HG03175 (cell line): ENCODE results near the gene ZPBP2.

Experiments
- ATAC-seq: cut with Tn5 transposase; IDR thresholded peaks from one replicate; pipeline ENCODE4 v1.9.1; 2021; ENCODE audit warnings: mild to moderate bottlenecking, moderate library complexity; ENCODE audit not compliant: unreplicated experiment

Gene ZPBP2

DNA sequence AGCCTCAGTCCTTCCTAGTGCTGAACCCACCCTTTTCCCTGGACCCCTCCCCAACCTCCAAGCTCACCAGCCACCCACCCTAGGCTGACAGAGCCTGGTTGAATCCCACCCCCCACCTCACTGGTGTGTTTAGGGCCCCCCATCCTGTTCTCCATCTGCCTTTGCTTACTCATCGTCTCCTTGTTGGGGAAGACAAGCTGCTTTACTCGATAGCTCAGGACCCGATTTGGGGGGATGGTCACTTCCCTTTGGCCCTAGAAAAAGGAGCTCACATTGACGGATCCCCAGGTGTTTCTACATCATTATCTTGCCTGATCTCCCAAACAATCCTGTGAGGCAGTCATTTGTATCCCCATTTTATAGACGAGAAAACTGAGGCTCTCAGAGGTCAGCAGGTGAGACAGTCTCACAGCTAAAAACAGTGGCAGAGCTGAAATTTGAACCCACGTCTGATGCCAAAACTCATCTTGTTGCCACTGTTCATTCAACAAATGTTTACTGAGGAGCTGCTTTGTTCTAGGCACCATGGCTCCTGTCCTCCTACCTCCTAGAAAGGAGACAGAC, 40.9 kb downstream of the ZPBP2 start:
- no peak for ATAC-seq

DNA sequence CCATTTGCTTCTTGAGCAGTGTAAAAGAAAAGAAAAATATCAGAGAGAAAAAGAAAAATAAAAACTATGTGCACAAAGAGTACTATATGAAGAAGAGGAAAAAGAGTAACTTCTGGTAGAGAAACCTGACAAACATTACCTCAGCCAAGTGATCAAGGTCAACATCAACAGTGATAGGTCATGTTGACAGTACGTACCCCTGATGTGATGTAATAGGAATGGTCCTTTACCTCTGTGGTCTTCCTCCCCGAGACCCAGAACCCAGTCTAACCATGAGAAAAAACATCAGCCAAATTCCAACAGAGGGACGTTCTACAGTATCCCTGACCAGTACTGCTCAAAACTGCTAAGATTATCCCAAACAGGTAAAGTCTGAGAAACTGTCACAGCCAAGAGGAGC, 46.0 kb downstream of the ZPBP2 start:
- no peak for ATAC-seq

GRCh38 chr17:39915559-39915958, 47.6 kb downstream of the ZPBP2 start:
- ATAC-seq: no peak

- ATAC-seq: no peak
Measured at GRCh38 chr17:39916918-39917317, 48.9 kb downstream of the ZPBP2 start.

- ATAC-seq: no peak
Measured at GRCh38 chr17:39919087-39919683, 51.2 kb downstream of the ZPBP2 start.

DNA sequence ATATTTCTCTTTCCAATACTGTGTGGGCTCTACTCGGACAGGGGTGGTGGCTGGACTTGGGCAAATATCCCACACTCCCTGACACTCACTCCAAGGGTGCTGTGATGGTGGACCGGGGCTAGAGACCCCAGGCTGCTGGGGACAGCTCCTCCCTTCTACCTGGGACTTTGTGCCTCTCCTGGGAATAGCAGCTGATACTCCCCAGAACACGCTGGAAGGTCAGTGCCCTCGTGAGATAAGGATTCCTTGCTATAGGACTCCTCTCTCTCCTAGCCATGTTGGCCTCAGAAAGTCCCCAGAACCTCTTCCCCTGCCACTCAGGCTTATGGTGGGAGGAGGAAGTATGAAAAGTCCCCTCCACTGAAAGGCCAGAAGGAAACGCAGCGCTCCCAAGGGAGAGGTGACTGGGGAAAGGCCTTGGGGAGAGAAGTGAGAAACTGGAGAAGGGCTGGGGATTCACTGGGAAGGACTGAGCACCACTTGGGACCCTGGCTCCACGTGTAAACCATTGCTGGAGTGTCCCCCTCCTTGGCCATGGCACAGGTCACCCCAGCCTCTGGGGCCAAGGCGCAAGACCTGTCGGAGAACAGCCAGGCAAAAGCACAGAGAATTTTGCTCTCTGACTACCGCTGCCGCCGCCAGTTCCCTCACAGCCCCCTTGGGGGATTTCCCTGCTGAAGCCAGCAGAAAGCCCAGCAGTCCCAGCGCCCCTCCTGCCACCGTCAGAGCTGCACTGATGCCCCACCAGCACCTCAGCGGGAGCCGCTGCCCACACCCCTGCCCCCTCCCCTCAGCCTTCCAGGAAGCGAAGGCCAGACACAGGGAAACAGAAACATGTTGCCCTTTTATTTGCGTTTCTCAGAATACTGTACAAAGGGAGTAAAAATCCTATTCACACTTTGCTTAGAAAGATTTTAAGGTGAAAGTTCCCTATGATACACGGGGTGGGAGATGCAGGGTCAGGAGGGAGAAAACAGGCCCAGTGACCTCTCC, 52.5 kb downstream of the ZPBP2 start:
- no peak for ATAC-seq

DNA sequence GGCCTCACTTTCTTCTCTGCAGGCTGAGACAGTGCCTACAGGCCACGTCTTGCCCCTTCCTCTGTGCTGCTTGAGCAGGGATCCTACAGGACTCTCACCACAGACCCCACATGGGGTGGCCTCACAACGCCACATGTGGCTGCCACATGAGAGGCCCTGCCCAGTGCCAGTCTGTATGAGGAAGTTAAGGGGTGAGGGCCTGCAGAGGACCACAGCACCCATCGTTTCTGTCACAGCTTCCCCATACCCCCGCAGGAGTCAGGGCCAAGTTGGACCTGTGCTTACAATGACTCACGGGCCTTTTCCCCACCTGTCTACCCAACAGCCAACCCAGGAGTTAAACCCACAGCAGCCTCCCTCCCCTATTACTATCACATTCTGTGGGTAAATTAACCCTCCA, 53.3 kb downstream of the ZPBP2 start:
- no peak for ATAC-seq

- ATAC-seq: no peak
Measured at GRCh38 chr17:39922006-39922405, 54.0 kb downstream of the ZPBP2 start.

DNA sequence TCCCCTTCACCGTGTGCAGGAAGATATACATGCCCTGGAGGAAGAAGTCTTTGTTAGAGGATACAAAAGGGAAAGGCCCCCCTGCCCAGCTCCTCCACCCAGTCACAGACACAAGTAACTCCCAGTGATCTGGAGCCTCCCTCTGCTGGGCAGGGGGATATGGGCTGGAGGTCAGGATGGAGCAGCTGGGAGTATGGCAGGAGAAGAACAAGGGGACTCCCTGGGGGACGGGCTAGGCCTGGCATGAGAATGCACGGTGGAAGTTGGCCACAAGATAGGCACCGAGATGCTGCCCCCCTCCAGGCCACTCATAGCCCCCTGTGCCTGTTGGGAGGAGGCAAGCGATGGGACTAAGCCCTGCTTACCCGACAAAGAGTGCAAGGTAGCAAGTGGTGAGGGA, 55.2 kb downstream of the ZPBP2 start:
- ATAC-seq: no peak

- no peak for ATAC-seq
Measured at GRCh38 chr17:39923836-39924690, 56.1 kb downstream of the ZPBP2 start.

DNA sequence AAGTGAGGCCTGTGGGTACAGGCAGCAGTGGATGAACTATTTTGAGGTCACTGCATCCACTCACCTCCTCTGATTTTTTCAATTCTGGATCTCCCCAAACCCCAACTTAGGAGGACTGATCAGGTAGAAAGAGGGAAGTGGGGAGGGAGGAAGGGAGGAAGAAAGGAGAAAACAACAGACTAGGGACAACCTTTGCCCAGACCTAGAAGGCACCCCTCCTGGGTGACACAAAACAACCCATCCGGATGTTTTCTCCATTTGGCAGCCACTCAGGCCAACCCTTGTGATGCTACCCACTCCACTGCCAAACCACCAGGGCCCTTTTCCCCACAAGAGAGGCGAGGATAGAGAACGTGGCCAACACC, 56.7 kb downstream of the ZPBP2 start:
- ATAC-seq: no peak

DNA sequence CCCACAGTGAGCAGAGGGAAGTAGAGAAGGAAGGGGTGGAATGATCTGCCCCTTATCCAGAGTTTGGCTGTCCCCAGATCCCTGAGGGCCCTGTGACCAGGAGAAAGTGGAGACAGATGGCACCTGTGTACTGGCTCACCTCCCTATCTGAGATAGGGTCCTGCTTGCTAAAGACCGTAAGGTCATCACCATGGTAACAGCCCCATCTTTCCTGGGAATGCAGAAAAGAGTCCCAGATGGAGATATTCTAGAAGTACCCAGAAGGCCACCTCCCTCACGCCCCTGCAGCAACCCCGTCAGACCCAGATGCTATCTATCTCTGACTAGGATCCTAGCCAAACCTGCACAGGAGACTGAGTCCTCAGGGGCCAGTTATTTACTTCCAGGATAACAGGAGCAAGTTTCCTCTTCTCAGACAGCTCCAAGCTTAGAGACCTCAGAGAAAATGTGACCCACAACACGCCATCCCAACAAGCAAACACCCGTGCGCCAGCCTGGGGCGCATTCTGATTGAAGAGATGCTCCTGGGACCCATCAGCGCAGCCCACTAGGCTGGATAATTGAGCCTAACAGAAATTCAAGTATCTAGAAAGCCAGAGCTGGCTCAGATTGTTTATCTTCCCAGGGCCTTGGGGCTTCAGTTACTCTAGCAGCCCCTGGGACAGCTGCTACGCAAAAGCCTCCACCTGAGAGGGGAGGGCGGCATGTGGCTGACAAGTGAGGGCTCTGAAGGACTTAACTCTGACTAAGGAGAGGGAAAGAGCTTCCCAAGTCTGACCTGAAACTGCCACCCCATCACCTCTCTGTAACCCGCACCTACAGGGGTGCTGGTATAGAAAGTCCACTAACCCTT, 57.5 kb downstream of the ZPBP2 start:
- ATAC-seq: no peak

- peak; percentile 33 for ATAC-seq
Measured at GRCh38 chr17:39926135-39926587, 58.2 kb downstream of the ZPBP2 start.

DNA sequence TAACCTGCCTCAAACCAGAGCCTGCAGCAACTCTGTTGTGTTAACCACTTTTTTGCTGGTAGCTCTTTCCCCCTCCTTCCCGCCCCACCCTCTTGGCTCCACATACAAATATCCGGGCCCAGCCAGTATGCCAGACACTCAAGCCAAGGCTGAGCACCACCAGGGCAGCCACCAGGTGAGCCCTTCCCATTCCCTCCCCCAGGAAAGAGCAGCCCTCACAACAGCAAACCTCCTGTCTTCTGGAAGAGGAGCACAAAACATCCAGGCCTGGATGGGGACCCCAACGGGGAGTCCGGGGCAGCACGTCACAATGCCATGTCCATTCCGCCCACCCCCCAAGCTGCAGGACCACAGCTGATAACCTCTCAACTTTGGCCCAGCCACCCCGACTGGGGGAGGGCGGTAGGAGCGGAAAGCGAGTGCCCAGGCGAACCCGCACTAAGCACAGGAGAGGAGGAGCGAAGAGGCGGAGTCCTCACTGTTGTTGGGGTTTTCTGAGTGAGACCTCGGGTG, 58.6 kb downstream of the ZPBP2 start:
- peak; percentile 23 for ATAC-seq
